Adrenal gland (tissue), 5 donors: Measurements from ENCODE around the gene CAMK4.

ENCODE experiments used
- POLR2A ChIP-seq, 2 donors: fragments of 450-650 bp; IDR thresholded peaks; one replicate each; pipeline ENCODE4 v1.6.1; 2017; ENCODE audit warnings: antibody characterized with exemption in 2 of 2, mild to moderate bottlenecking in 2 of 2, moderate library complexity in 1 of 2
- TF ChIP-seq, protein P1 (sequence below), 6 experiments: fragments of 450-650 bp in 4 of 6; fragments of 200-600 bp in 2 of 6; sonication (generic) in 1 of 6; IDR thresholded peaks; 1 replicate in 5 of 6; 2 replicates in 1 of 6; pipeline versions ENCODE4 v1.5.1 to v1.8.0; 2016 to 2021; ENCODE audit warnings: antibody characterized with exemption in 6 of 6, mild to moderate bottlenecking in 2 of 6, moderate library complexity in 1 of 6
- donor health status: DM: no; HTN: no; CAD: no.

- TF ChIP-seq, protein P1, sequence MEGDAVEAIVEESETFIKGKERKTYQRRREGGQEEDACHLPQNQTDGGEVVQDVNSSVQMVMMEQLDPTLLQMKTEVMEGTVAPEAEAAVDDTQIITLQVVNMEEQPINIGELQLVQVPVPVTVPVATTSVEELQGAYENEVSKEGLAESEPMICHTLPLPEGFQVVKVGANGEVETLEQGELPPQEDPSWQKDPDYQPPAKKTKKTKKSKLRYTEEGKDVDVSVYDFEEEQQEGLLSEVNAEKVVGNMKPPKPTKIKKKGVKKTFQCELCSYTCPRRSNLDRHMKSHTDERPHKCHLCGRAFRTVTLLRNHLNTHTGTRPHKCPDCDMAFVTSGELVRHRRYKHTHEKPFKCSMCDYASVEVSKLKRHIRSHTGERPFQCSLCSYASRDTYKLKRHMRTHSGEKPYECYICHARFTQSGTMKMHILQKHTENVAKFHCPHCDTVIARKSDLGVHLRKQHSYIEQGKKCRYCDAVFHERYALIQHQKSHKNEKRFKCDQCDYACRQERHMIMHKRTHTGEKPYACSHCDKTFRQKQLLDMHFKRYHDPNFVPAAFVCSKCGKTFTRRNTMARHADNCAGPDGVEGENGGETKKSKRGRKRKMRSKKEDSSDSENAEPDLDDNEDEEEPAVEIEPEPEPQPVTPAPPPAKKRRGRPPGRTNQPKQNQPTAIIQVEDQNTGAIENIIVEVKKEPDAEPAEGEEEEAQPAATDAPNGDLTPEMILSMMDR (IDR thresholded peaks at IDR 0.05) = no peak
- no peak for TF ChIP-seq POLR2A (IDR thresholded peaks at IDR 0.05)
Observed at GRCh38 chr5:111367115-111367514, 142.9 kb downstream of the CAMK4 start.
